ENCODE data around the gene P2RY10.

- TF ChIP-seq EP300 (IDR thresholded peaks at IDR 0.05) (no peak), CTCF (IDR thresholded peaks at IDR 0.05) (no peak)
Observed at GRCh38 chrX:78989349-78989748, 44.2 kb downstream of the P2RY10 start.
